ENCODE data around the gene ECHDC3. TPM values are rescaled to one million over a fixed set of nuclear protein-coding genes. Genes with fewer than 3 reads are reported as not detected.
A peak's percentile ranks its signal among the peaks of the same experiment; 100 is the strongest.

The ECHDC3 gene
- total and polyA plus RNA-seq, 2 of the 13 experiments (the other 11 are each of a cell fraction or from before 2014, with no cell fraction given): not detected

GRCh38 chr10:11757821-11758463 lies 15.8 kb downstream of the ECHDC3 start (continued):
- TF ChIP-seq ZNF788 (CRISPR knock-in tag; IDR thresholded peaks at IDR 0.05; ENCODE audit: borderline replicate concordance): peak; percentile 56; the same call in 1 of the 2 replicates
- 0 out of 2 replicates have a peak, but pooled peaks have one; percentile 29 for TF ChIP-seq POGZ (CRISPR knock-in tag; IDR thresholded peaks at IDR 0.05)
- TF ChIP-seq ZNF670 (CRISPR knock-in tag; IDR thresholded peaks at IDR 0.05; ENCODE audit: borderline replicate concordance): no peak
- peak; percentile 89 for TF ChIP-seq ZFX (CRISPR knock-in tag; IDR thresholded peaks at IDR 0.05; ENCODE audit: low read depth)
- TF ChIP-seq HOXD1 (CRISPR knock-in tag; IDR thresholded peaks at IDR 0.05): no peak
- TF ChIP-seq WIZ (CRISPR knock-in tag; IDR thresholded peaks at IDR 0.05): no peak
- TF ChIP-seq ZNF30 (CRISPR knock-in tag; IDR thresholded peaks at IDR 0.05): no peak
- TF ChIP-seq ZFY (CRISPR knock-in tag; IDR thresholded peaks at IDR 0.05): peak; percentile 75
- no peak for TF ChIP-seq ZBTB10 (CRISPR knock-in tag; IDR thresholded peaks at IDR 0.05; ENCODE audit: borderline replicate concordance)
- TF ChIP-seq PRDM10 (CRISPR knock-in tag; IDR thresholded peaks at IDR 0.05; ENCODE audit: low read depth): no peak
- no peak for TF ChIP-seq NFIB (CRISPR knock-in tag; IDR thresholded peaks at IDR 0.05; ENCODE audit: borderline replicate concordance)
- no peak for TF ChIP-seq MTA1 (CRISPR knock-in tag; IDR thresholded peaks at IDR 0.05; ENCODE audit: borderline replicate concordance)
- TF ChIP-seq SMC3 (IDR thresholded peaks at IDR 0.05; ENCODE audit: low read length): peak; percentile 95
- no peak for TF ChIP-seq HOXA9 (CRISPR knock-in tag; IDR thresholded peaks at IDR 0.05; ENCODE audit: borderline replicate concordance)
- peak; percentile 72 to 86 for TF ChIP-seq HMGXB4 (CRISPR knock-in tag; IDR thresholded peaks at IDR 0.05; ENCODE audit: borderline replicate concordance in 1 of 2, low read depth in 1 of 2)
- TF ChIP-seq KDM5A (IDR thresholded peaks at IDR 0.05; ENCODE audit: borderline replicate concordance, low read length): 0 out of 2 replicates have a peak, but pooled peaks have one; percentile 18
- TF ChIP-seq ZNF274 (CRISPR knock-in tag; IDR thresholded peaks at IDR 0.05): peak; percentile 69; the same call in 1 of the 2 replicates
- TF ChIP-seq GATAD2A (CRISPR knock-in tag; IDR thresholded peaks at IDR 0.05): no peak
- TF ChIP-seq GATAD1 (CRISPR knock-in tag; IDR thresholded peaks at IDR 0.05): 0 out of 2 replicates have a peak, but pooled peaks have one; percentile 15
- no peak for TF ChIP-seq ZNF576 (CRISPR knock-in tag; IDR thresholded peaks at IDR 0.05)
- TF ChIP-seq SRY (CRISPR knock-in tag; IDR thresholded peaks at IDR 0.05): no peak
- peak; percentile 14; the same call in 1 of the 2 replicates for TF ChIP-seq JUN (CRISPR knock-in tag; IDR thresholded peaks at IDR 0.05)

All from HepG2 (cell line).